ENCODE results near the gene SFSWAP. TPM values are rescaled to one million over a fixed set of nuclear protein-coding genes. Genes with fewer than 3 reads are reported as not detected.

Gene SFSWAP
- total RNA-seq, 1 donor = 31.1 TPM

- Histone ChIP-seq H4K20me1 (ENCODE audit: insufficient read depth, low read length) (peaks cover 2% of the 10 kb centered on the region), H3K4me3 (ENCODE audit: insufficient read depth, low read length) (no peak overlapping the region), H2AFZ (ENCODE audit: low read length) (no peak overlapping the region), H3K79me2 (ENCODE audit: insufficient read depth, low read length) (peaks cover 9% of the 10 kb centered on the region), H3K36me3 (ENCODE audit: insufficient read depth, low read length) (peaks cover 52% of the 10 kb centered on the region), H3K27ac (ENCODE audit: low read depth, low read length) (no peak overlapping the region), H3K27me3 (ENCODE audit: insufficient read depth, low read length) (no peaks in the 10 kb centered on the region), H3K9me3 (ENCODE audit: low read depth, low read length) (no peaks in the 10 kb centered on the region), H3K4me1 (ENCODE audit: insufficient read depth, low read length) (peaks cover 12% of the 10 kb centered on the region), H3K4me2 (ENCODE audit: insufficient read depth, low read length) (no peak overlapping the region)
- no peak for DNase-seq (ENCODE audit: insufficient read length, low spot score, missing footprints)
- TF ChIP-seq CTCF (IDR thresholded peaks at IDR 0.05; ENCODE audit: extremely low read depth, low read depth, low read length) = no peak
Observed at GRCh38 chr12:131779027-131779426, 68.1 kb downstream of the SFSWAP start.

GRCh38 chr12:131782061-131782460, 71.2 kb downstream of the SFSWAP start:
- no peak for DNase-seq (ENCODE audit: insufficient read length, low spot score, missing footprints)
- no peak for TF ChIP-seq CTCF (IDR thresholded peaks at IDR 0.05; ENCODE audit: extremely low read depth, low read depth, low read length)
- peaks cover 51% of the 10 kb centered on the region for H3K36me3 ChIP-seq (ENCODE audit: insufficient read depth, low read length)

GRCh38 chr12:131783915-131784541, 73.1 kb downstream of the SFSWAP start:
- Histone ChIP-seq H4K20me1 (ENCODE audit: insufficient read depth, low read length) (peaks cover 3% of the 10 kb centered on the region), H3K4me2 (ENCODE audit: insufficient read depth, low read length) (peak overlapping the region; percentile 96), H3K36me3 (ENCODE audit: insufficient read depth, low read length) (peaks cover 55% of the 10 kb centered on the region), H3K9me3 (ENCODE audit: low read depth, low read length) (no peaks in the 10 kb centered on the region), H3K4me1 (ENCODE audit: insufficient read depth, low read length) (peaks cover 32% of the 10 kb centered on the region), H3K79me2 (ENCODE audit: insufficient read depth, low read length) (peaks cover 6% of the 10 kb centered on the region), H3K27me3 (ENCODE audit: insufficient read depth, low read length) (no peaks in the 10 kb centered on the region), H2AFZ (ENCODE audit: low read length) (peak overlapping the region; percentile 66), H3K27ac (ENCODE audit: low read depth, low read length) (peak overlapping the region; percentile 85), H3K4me3 (ENCODE audit: insufficient read depth, low read length) (peak overlapping the region; percentile 71)
- DNase-seq (ENCODE audit: insufficient read length, low spot score, missing footprints) = peak; percentile 96
- no peak for TF ChIP-seq CTCF (IDR thresholded peaks at IDR 0.05; ENCODE audit: extremely low read depth, low read depth, low read length)

More at GRCh38 chr12:131782061-131782460, 71.2 kb downstream of the SFSWAP start:
- peaks cover 32% of the 10 kb centered on the region for H3K4me1 ChIP-seq (ENCODE audit: insufficient read depth, low read length)
- peak overlapping the region; percentile 25 for H3K27ac ChIP-seq (ENCODE audit: low read depth, low read length)
- H4K20me1 ChIP-seq (ENCODE audit: insufficient read depth, low read length) = peaks cover 3% of the 10 kb centered on the region
- H3K27me3 ChIP-seq (ENCODE audit: insufficient read depth, low read length) = no peaks in the 10 kb centered on the region
- no peak overlapping the region for H3K4me2 ChIP-seq (ENCODE audit: insufficient read depth, low read length)
- H2AFZ ChIP-seq (ENCODE audit: low read length) = no peak overlapping the region
- peaks cover 2% of the 10 kb centered on the region for H3K79me2 ChIP-seq (ENCODE audit: insufficient read depth, low read length)
- no peak overlapping the region for H3K4me3 ChIP-seq (ENCODE audit: insufficient read depth, low read length)
- no peaks in the 10 kb centered on the region for H3K9me3 ChIP-seq (ENCODE audit: low read depth, low read length)

GRCh38 chr12:131784909-131785762, 74.2 kb downstream of the SFSWAP start:
- Histone ChIP-seq H2AFZ (ENCODE audit: low read length) (no peak overlapping the region), H3K27ac (ENCODE audit: low read depth, low read length) (peak overlapping the region; percentile 85), H4K20me1 (ENCODE audit: insufficient read depth, low read length) (peaks cover 3% of the 10 kb centered on the region), H3K4me1 (ENCODE audit: insufficient read depth, low read length) (peaks cover 32% of the 10 kb centered on the region), H3K36me3 (ENCODE audit: insufficient read depth, low read length) (peaks cover 55% of the 10 kb centered on the region), H3K4me3 (ENCODE audit: insufficient read depth, low read length) (no peak overlapping the region), H3K27me3 (ENCODE audit: insufficient read depth, low read length) (no peaks in the 10 kb centered on the region), H3K79me2 (ENCODE audit: insufficient read depth, low read length) (peaks cover 6% of the 10 kb centered on the region), H3K9me3 (ENCODE audit: low read depth, low read length) (no peaks in the 10 kb centered on the region), H3K4me2 (ENCODE audit: insufficient read depth, low read length) (peak overlapping the region; percentile 96)
- TF ChIP-seq CTCF (IDR thresholded peaks at IDR 0.05; ENCODE audit: extremely low read depth, low read depth, low read length) = no peak
- peak; percentile 84 for DNase-seq (ENCODE audit: insufficient read length, low spot score, missing footprints)

Measured in osteoblast (primary cell).